ENCODE measurements around the gene MYL7. TPM values are rescaled to one million over a fixed set of nuclear protein-coding genes. Genes with fewer than 3 reads are reported as not detected.

MYL7 gene
- total RNA-seq, 1 donor from 2014 or later: not detected

- no peak for DNase-seq (ENCODE audit: low spot score)
Measured at GRCh38 chr7:44101303-44101965, 39.7 kb downstream of the MYL7 start.

- DNase-seq (ENCODE audit: low spot score): peak; percentile 66
Measured at GRCh38 chr7:44100458-44101302, 40.5 kb downstream of the MYL7 start.

- DNase-seq (ENCODE audit: low spot score): no peak
Measured at GRCh38 chr7:44099669-44100068, 41.5 kb downstream of the MYL7 start.

- DNase-seq (ENCODE audit: low spot score): no peak
Measured at GRCh38 chr7:44098092-44099068, 42.8 kb downstream of the MYL7 start.

- no peak for DNase-seq (ENCODE audit: low spot score)
Measured at GRCh38 chr7:44097064-44097932, 43.8 kb downstream of the MYL7 start.

GRCh38 chr7:44096326-44096881 lies 44.7 kb downstream of the MYL7 start:
- no peak for DNase-seq (ENCODE audit: low spot score)

- no peak for DNase-seq (ENCODE audit: low spot score)
Measured at GRCh38 chr7:44095781-44096180, 45.4 kb downstream of the MYL7 start.

- peak; percentile 89 for DNase-seq (ENCODE audit: low spot score)
Measured at GRCh38 chr7:44094883-44095592, 46.1 kb downstream of the MYL7 start.

GRCh38 chr7:44094365-44094764 lies 46.8 kb downstream of the MYL7 start:
- DNase-seq (ENCODE audit: low spot score): no peak

- no peak for DNase-seq (ENCODE audit: low spot score)
Measured at GRCh38 chr7:44093102-44093641, 48.0 kb downstream of the MYL7 start.

Other genes starting within 250 kb of the MYL7 start
- 25.5 TPM for gene URGCP, start 234.7 kb downstream of the MYL7 start, total RNA-seq (ENCODE audit: insufficient read depth, low replicate concordance)
- gene UBE2D4, start 214.9 kb downstream of the MYL7 start, total RNA-seq (ENCODE audit: insufficient read depth, low replicate concordance): 7.7 TPM
- gene SPDYE1, start 143.4 kb downstream of the MYL7 start, total RNA-seq (ENCODE audit: insufficient read depth, low replicate concordance): not detected
- gene DBNL, start 96.6 kb downstream of the MYL7 start, total RNA-seq (ENCODE audit: insufficient read depth, low replicate concordance): 67.7 TPM
- gene PGAM2, start 75.8 kb downstream of the MYL7 start, total RNA-seq (ENCODE audit: insufficient read depth, low replicate concordance): not detected
- 29.1 TPM for gene POLM, start 58.8 kb downstream of the MYL7 start, total RNA-seq (ENCODE audit: insufficient read depth, low replicate concordance)
- 77.0 TPM for gene AEBP1, start 37.0 kb downstream of the MYL7 start, total RNA-seq (ENCODE audit: insufficient read depth, low replicate concordance)
- 32.7 TPM for gene POLD2, start 17.8 kb downstream of the MYL7 start, total RNA-seq (ENCODE audit: insufficient read depth, low replicate concordance)
- gene GCK, start 48.1 kb upstream of the MYL7 start, total RNA-seq (ENCODE audit: insufficient read depth, low replicate concordance): 1.2 TPM
- gene YKT6, start 59.6 kb upstream of the MYL7 start, total RNA-seq (ENCODE audit: insufficient read depth, low replicate concordance): 21.2 TPM
- not detected for gene CAMK2B, start 184.3 kb upstream of the MYL7 start, total RNA-seq (ENCODE audit: insufficient read depth, low replicate concordance)

Data from umbilical cord (tissue), 2 donors.